ENCODE results near the gene EHD1.

The EHD1 gene

GRCh38 chr11:64916775-64917662 is 38.6 kb upstream of the EHD1 start, which contains the start of gene ATG2A:
ATG2A (minus strand) TSS chr11:64917209; CDS start chr11:64917135, 74 bp downstream.
- peak; percentile 97 for DNase-seq (ENCODE audit: extremely low spot score)
- ChIA-PET POLR2A (interaction anchor here (0.6 to 0.7 kb wide), 2 partner anchors 19 to 96 kb away, joined by 3 to 5 read pairs; partner anchors contain the start of gene GPHA2), CTCF (interaction anchor here (1.2 to 1.4 kb wide), 2 partner anchors 26 to 80 kb away, joined by 3 read pairs; partner anchors contain the start of gene BATF2)
- TF ChIP-seq ARNT (IDR thresholded peaks at IDR 0.05) (no peak), PKNOX1 (IDR thresholded peaks at IDR 0.05) (peak; percentile 96)

GRCh38 chr11:64916040-64916774 is 37.8 kb upstream of the EHD1 start:
- TF ChIP-seq NFRKB (IDR thresholded peaks at IDR 0.05) (no peak), ZNF384 (IDR thresholded peaks at IDR 0.05) (no peak), FOXK2 (IDR thresholded peaks at IDR 0.05) (no peak), FOXM1 (IDR thresholded peaks at IDR 0.05; ENCODE audit: borderline replicate concordance) (no peak), PKNOX1 (IDR thresholded peaks at IDR 0.05) (no peak), ARNT (IDR thresholded peaks at IDR 0.05) (no peak)
- POLR2A ChIA-PET = interaction anchor here (0.7 kb wide), 1 partner anchor 20 kb away, joined by 5 read pairs; the partner anchor contains the start of gene GPHA2
- DNase-seq (ENCODE audit: extremely low spot score) = peak; percentile 27
- CTCF ChIA-PET = no interaction called here

GRCh38 chr11:64915376-64915887 is 37.0 kb upstream of the EHD1 start:
- no peak for DNase-seq (ENCODE audit: extremely low spot score)
- no peak for TF ChIP-seq FOXK2 (IDR thresholded peaks at IDR 0.05)
- no peak for TF ChIP-seq FOXA1 (IDR thresholded peaks at IDR 0.05)
- TF ChIP-seq CTBP1 (IDR thresholded peaks at IDR 0.05; ENCODE audit: borderline replicate concordance) = no peak
- no peak for TF ChIP-seq FOXM1 (IDR thresholded peaks at IDR 0.05; ENCODE audit: borderline replicate concordance)
- no peak for TF ChIP-seq TARDBP (IDR thresholded peaks at IDR 0.05)
- TF ChIP-seq BHLHE40 (IDR thresholded peaks at IDR 0.05; ENCODE audit: borderline replicate concordance) = no peak
- no peak for TF ChIP-seq HDGF (IDR thresholded peaks at IDR 0.05; ENCODE audit: borderline replicate concordance)
- no peak for TF ChIP-seq PKNOX1 (IDR thresholded peaks at IDR 0.05)
- TF ChIP-seq ELF4 (IDR thresholded peaks at IDR 0.05) = no peak
- no peak for TF ChIP-seq L3MBTL2 (conservative IDR thresholded peaks at IDR 0.05)
- ChIA-PET POLR2A (no interaction called here), CTCF (no interaction called here)

GRCh38 chr11:64914123-64914522 is 35.7 kb upstream of the EHD1 start:
- DNase-seq (ENCODE audit: extremely low spot score) = no peak
- TF ChIP-seq TARDBP (IDR thresholded peaks at IDR 0.05) (no peak), FOXA1 (IDR thresholded peaks at IDR 0.05) (no peak), SP1 (IDR thresholded peaks at IDR 0.05) (no peak), FOXK2 (IDR thresholded peaks at IDR 0.05) (no peak), NFRKB (IDR thresholded peaks at IDR 0.05) (no peak), HDGF (IDR thresholded peaks at IDR 0.05; ENCODE audit: borderline replicate concordance) (no peak), SUZ12 (IDR thresholded peaks at IDR 0.05) (no peak), ZNF384 (IDR thresholded peaks at IDR 0.05) (no peak)
- CTCF ChIA-PET = no interaction called here
- POLR2A ChIA-PET = no interaction called here

GRCh38 chr11:64913171-64913727 is 34.8 kb upstream of the EHD1 start:
- ChIA-PET POLR2A (no interaction called here), CTCF (no interaction called here)
- DNase-seq (ENCODE audit: extremely low spot score) = no peak
- TF ChIP-seq SP1 (IDR thresholded peaks at IDR 0.05) = no peak
- no peak for TF ChIP-seq FOXM1 (IDR thresholded peaks at IDR 0.05; ENCODE audit: borderline replicate concordance)
- no peak for TF ChIP-seq NFRKB (IDR thresholded peaks at IDR 0.05)
- TF ChIP-seq FOXA1 (IDR thresholded peaks at IDR 0.05) = no peak
- no peak for TF ChIP-seq SUZ12 (IDR thresholded peaks at IDR 0.05)
- TF ChIP-seq ARNT (IDR thresholded peaks at IDR 0.05) = no peak

GRCh38 chr11:64911689-64912088 is 33.3 kb upstream of the EHD1 start:
- DNase-seq (ENCODE audit: extremely low spot score) = no peak
- ChIA-PET CTCF (no interaction called here), POLR2A (interaction anchor here (0.8 kb wide), 1 partner anchor 24 kb away, joined by 4 read pairs; no protein-coding TSS in a partner anchor)
- TF ChIP-seq BHLHE40 (IDR thresholded peaks at IDR 0.05; ENCODE audit: borderline replicate concordance) = no peak
- no peak for TF ChIP-seq ARNT (IDR thresholded peaks at IDR 0.05)
- no peak for TF ChIP-seq ELF4 (IDR thresholded peaks at IDR 0.05)
- no peak for TF ChIP-seq FOXM1 (IDR thresholded peaks at IDR 0.05; ENCODE audit: borderline replicate concordance)
- no peak for TF ChIP-seq LEF1 (IDR thresholded peaks at IDR 0.05; ENCODE audit: borderline replicate concordance)
- TF ChIP-seq TARDBP (IDR thresholded peaks at IDR 0.05) = no peak
- no peak for TF ChIP-seq PKNOX1 (IDR thresholded peaks at IDR 0.05)
- no peak for TF ChIP-seq HDGF (IDR thresholded peaks at IDR 0.05; ENCODE audit: borderline replicate concordance)
- TF ChIP-seq SUZ12 (IDR thresholded peaks at IDR 0.05) = no peak
- no peak for TF ChIP-seq FOXK2 (IDR thresholded peaks at IDR 0.05)
- no peak for TF ChIP-seq FOXA1 (IDR thresholded peaks at IDR 0.05)

All from HEK293T (cell line).